Neural progenitor cell (in vitro differentiated cells): ENCODE results near the gene FCGBP.

ENCODE experiments used
- EZH2 ChIP-seq: fragments of 200-600 bp; sonication (generic); IDR thresholded peaks from 2 replicates; pipeline ENCODE4 v1.6.1; 2017; ENCODE audit warnings: antibody characterized with exemption, mild to moderate bottlenecking, moderate library complexity
- TF ChIP-seq, protein P1 (sequence below): fragments of 200-600 bp; sonication (generic); IDR thresholded peaks from 2 replicates; pipeline ENCODE4 v1.5.1; 2017; ENCODE audit warnings: antibody characterized with exemption, mild to moderate bottlenecking

- no peak for TF ChIP-seq EZH2
- TF ChIP-seq, protein P1, sequence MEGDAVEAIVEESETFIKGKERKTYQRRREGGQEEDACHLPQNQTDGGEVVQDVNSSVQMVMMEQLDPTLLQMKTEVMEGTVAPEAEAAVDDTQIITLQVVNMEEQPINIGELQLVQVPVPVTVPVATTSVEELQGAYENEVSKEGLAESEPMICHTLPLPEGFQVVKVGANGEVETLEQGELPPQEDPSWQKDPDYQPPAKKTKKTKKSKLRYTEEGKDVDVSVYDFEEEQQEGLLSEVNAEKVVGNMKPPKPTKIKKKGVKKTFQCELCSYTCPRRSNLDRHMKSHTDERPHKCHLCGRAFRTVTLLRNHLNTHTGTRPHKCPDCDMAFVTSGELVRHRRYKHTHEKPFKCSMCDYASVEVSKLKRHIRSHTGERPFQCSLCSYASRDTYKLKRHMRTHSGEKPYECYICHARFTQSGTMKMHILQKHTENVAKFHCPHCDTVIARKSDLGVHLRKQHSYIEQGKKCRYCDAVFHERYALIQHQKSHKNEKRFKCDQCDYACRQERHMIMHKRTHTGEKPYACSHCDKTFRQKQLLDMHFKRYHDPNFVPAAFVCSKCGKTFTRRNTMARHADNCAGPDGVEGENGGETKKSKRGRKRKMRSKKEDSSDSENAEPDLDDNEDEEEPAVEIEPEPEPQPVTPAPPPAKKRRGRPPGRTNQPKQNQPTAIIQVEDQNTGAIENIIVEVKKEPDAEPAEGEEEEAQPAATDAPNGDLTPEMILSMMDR: no peak
These were observed 2.2 kb upstream of the FCGBP start for GRCh38 chr19:39936622-39937021.
